C4-2B (cell line): ENCODE results near the gene WWOX.

Experiments
- CTCF ChIP-seq: fragments of 450-650 bp; conservative IDR thresholded peaks from 2 replicates; pipeline ENCODE4 v1.5.1; 2017; ENCODE audit warnings: mild to moderate bottlenecking
- ZFX ChIP-seq: fragments of 450-650 bp; IDR thresholded peaks from 2 replicates; pipeline ENCODE4 v1.6.1; 2017

DNA sequence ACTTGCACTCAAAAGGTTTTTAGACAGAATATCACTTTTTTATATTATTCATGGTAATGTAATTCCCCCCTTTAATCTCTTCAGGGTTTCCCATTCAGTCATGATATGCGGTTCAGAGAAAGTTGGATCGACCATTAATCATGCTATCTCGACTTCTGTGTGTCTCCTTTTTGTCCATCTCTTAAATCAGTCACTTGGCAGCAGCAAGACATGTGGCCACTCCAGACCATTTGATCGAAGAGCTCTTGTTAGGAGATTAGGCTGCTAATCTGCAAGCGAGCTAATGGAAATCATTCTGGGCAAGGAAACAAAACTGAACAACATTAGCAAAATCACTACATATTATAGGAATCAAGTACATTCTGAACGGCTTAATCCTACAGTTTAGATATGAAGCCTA lies 449.9 kb downstream of the WWOX start:
- TF ChIP-seq CTCF (no peak), ZFX (no peak)
